SK-N-SH treated with all-trans-retinoic acid at 6 μM for 48 hours (cell line): ENCODE measurements around the gene TSHZ3.

ENCODE experiments used
- ATAC-seq: fragments of 200-7000 bp; cut with Tn5 transposase; 3 replicates; pipeline ENCODE4 v1.9.1; 2020; ENCODE audit warnings: mild to moderate bottlenecking, moderate library complexity
- ARNTL ChIP-seq: fragments of 450-650 bp; formaldehyde crosslinking; IDR thresholded peaks from 2 replicates; pipeline ENCODE4 v1.5.0; 2020; ENCODE audit warnings: low read depth, mild to moderate bottlenecking, moderate library complexity, borderline replicate concordance
- BACH2 ChIP-seq: fragments of 250-450 bp; sonication (Bioruptor Pico); IDR thresholded peaks from 2 replicates; pipeline ENCODE4 v1.9.0; 2021; ENCODE audit warnings: mild to moderate bottlenecking, borderline replicate concordance
- CSDC2 ChIP-seq: fragments of 250-450 bp; sonication (Bioruptor Pico); IDR thresholded peaks from 2 replicates; pipeline ENCODE4 v1.5.0; 2020; ENCODE audit warnings: mild to moderate bottlenecking, moderate library complexity
- CSRNP3 ChIP-seq: fragments of 250-450 bp; sonication (Bioruptor Pico); IDR thresholded peaks from 2 replicates; pipeline ENCODE4 v1.5.1; 2021; ENCODE audit warnings: mild to moderate bottlenecking, moderate library complexity
- ESRRG ChIP-seq: fragments of 250-450 bp; sonication (Bioruptor Pico); IDR thresholded peaks from 2 replicates; pipeline ENCODE4 v1.6.1; 2021; ENCODE audit warnings: mild to moderate bottlenecking
- GLIS3 ChIP-seq: fragments of 250-450 bp; sonication (Bioruptor Pico); IDR thresholded peaks from 2 replicates; pipeline ENCODE4 v1.5.0; 2020; ENCODE audit warnings: mild to moderate bottlenecking, moderate library complexity
- ISL1 ChIP-seq: fragments of 250-450 bp; sonication (Bioruptor Pico); IDR thresholded peaks from 2 replicates; pipeline ENCODE4 v2.1.2; 2022; ENCODE audit warnings: mild to moderate bottlenecking, moderate library complexity
- OSR1 ChIP-seq: fragments of 250-450 bp; sonication (Bioruptor Pico); IDR thresholded peaks from 2 replicates; pipeline ENCODE4 v1.8.0; 2022; ENCODE audit warnings: moderate library complexity, mild to moderate bottlenecking, inconsistent platforms
- PATZ1 ChIP-seq: fragments of 250-450 bp; sonication (Bioruptor Pico); IDR thresholded peaks from 2 replicates; pipeline ENCODE4 v1.8.0; 2020; ENCODE audit warnings: mild to moderate bottlenecking, moderate library complexity, borderline replicate concordance
- POU6F1 ChIP-seq: fragments of 250-450 bp; sonication (Bioruptor Pico); IDR thresholded peaks from 2 replicates; pipeline ENCODE4 v1.8.0; 2021; ENCODE audit warnings: low read depth, mild to moderate bottlenecking, moderate library complexity, borderline replicate concordance
- PPARA ChIP-seq: fragments of 250-450 bp; sonication (Bioruptor Pico); IDR thresholded peaks from 2 replicates; pipeline ENCODE4 v1.5.0; 2020; ENCODE audit warnings: mild to moderate bottlenecking, borderline replicate concordance
- RARB ChIP-seq: fragments of 250-450 bp; sonication (Bioruptor Pico); IDR thresholded peaks from 2 replicates; pipeline ENCODE4 v1.8.0; 2021; ENCODE audit warnings: mild to moderate bottlenecking, moderate library complexity
- SNAI2 ChIP-seq: fragments of 250-450 bp; sonication (Bioruptor Pico); IDR thresholded peaks from 2 replicates; pipeline ENCODE4 v1.5.0; 2020; ENCODE audit warnings: mild to moderate bottlenecking, moderate library complexity
- TCF4 ChIP-seq: fragments of 250-450 bp; sonication (Bioruptor Pico); IDR thresholded peaks from 2 replicates; pipeline ENCODE4 v1.8.0; 2021; ENCODE audit warnings: mild to moderate bottlenecking, moderate library complexity, borderline replicate concordance
- TOX ChIP-seq: fragments of 250-450 bp; sonication (Bioruptor Pico); IDR thresholded peaks from 2 replicates; pipeline ENCODE4 v1.8.0; 2021; ENCODE audit warnings: mild to moderate bottlenecking, moderate library complexity, borderline replicate concordance
- TSHZ2 ChIP-seq: fragments of 250-450 bp; sonication (Bioruptor Pico); IDR thresholded peaks from 2 replicates; pipeline ENCODE4 v1.5.0; 2020; ENCODE audit warnings: mild to moderate bottlenecking, moderate library complexity
- ZC3H10 ChIP-seq: fragments of 250-450 bp; sonication (Bioruptor Pico); IDR thresholded peaks from 2 replicates; pipeline ENCODE4 v1.5.1; 2021; ENCODE audit warnings: mild to moderate bottlenecking, moderate library complexity
- ZFP3 ChIP-seq: fragments of 250-450 bp; sonication (Bioruptor Pico); IDR thresholded peaks from 2 replicates; pipeline ENCODE4 v1.5.0; 2020; ENCODE audit warnings: mild to moderate bottlenecking, moderate library complexity
- ZFP30 ChIP-seq: fragments of 450-650 bp; formaldehyde crosslinking; IDR thresholded peaks from 2 replicates; pipeline ENCODE4 v1.5.0; 2022; ENCODE audit warnings: mild to moderate bottlenecking, moderate library complexity
- ZNF565 ChIP-seq: fragments of 450-650 bp; formaldehyde crosslinking; conservative IDR thresholded peaks from 2 replicates; pipeline ENCODE4 v1.5.0; 2020; ENCODE audit warnings: low read depth, mild to moderate bottlenecking, moderate library complexity
- ZNF70 ChIP-seq: fragments of 450-650 bp; formaldehyde crosslinking; IDR thresholded peaks from 2 replicates; pipeline ENCODE4 v1.5.0; 2020; ENCODE audit warnings: mild to moderate bottlenecking, moderate library complexity
- ZNF8 ChIP-seq: fragments of 450-650 bp; formaldehyde crosslinking; IDR thresholded peaks from 2 replicates; pipeline ENCODE4 v1.5.0; 2020; ENCODE audit warnings: mild to moderate bottlenecking, moderate library complexity

Gene TSHZ3

GRCh38 chr19:31255174-31255799 is 93.9 kb downstream of the TSHZ3 start:
- TF ChIP-seq ZNF70 (CRISPR knock-in tag) (no peak), TCF4 (CRISPR knock-in tag) (no peak), ZC3H10 (CRISPR knock-in tag) (no peak), GLIS3 (CRISPR knock-in tag) (no peak), PPARA (CRISPR knock-in tag) (no peak), TSHZ2 (no peak)
- ATAC-seq = no peak

GRCh38 chr19:31254611-31255010 is 94.6 kb downstream of the TSHZ3 start:
- no peak for ATAC-seq
- TF ChIP-seq POU6F1 (no peak), PPARA (CRISPR knock-in tag) (no peak), ARNTL (CRISPR knock-in tag) (no peak), ZFP3 (CRISPR knock-in tag) (no peak), ISL1 (no peak), CSRNP3 (CRISPR knock-in tag) (no peak), ESRRG (CRISPR knock-in tag) (no peak), CSDC2 (CRISPR knock-in tag) (no peak), TCF4 (CRISPR knock-in tag) (no peak)

- ATAC-seq = no peak; the same call in 2 of the 3 replicates
- no peak for TF ChIP-seq SNAI2 (CRISPR knock-in tag)
- TF ChIP-seq, all 23 proteins: peak for 0
These were observed 95.1 kb downstream of the TSHZ3 start for GRCh38 chr19:31254180-31254551.

GRCh38 chr19:31253526-31254179 is 95.6 kb downstream of the TSHZ3 start:
- no peak for TF ChIP-seq GLIS3 (CRISPR knock-in tag)
- no peak for ATAC-seq

GRCh38 chr19:31252441-31252840 is 96.8 kb downstream of the TSHZ3 start:
- no peak for TF ChIP-seq POU6F1
- TF ChIP-seq PPARA (CRISPR knock-in tag) = no peak
- no peak for TF ChIP-seq CSDC2 (CRISPR knock-in tag)
- no peak for TF ChIP-seq SNAI2 (CRISPR knock-in tag)
- no peak for TF ChIP-seq RARB (CRISPR knock-in tag)
- TF ChIP-seq ARNTL (CRISPR knock-in tag) = no peak
- no peak for TF ChIP-seq GLIS3 (CRISPR knock-in tag)
- TF ChIP-seq CSRNP3 (CRISPR knock-in tag) = no peak
- no peak for TF ChIP-seq OSR1
- no peak for TF ChIP-seq TCF4 (CRISPR knock-in tag)
- no peak for TF ChIP-seq PATZ1 (CRISPR knock-in tag)
- TF ChIP-seq ZNF565 (CRISPR knock-in tag) = no peak
- no peak for TF ChIP-seq ZFP30 (CRISPR knock-in tag)
- no peak for TF ChIP-seq ZFP3 (CRISPR knock-in tag)
- TF ChIP-seq BACH2 (CRISPR knock-in tag) = no peak
- no peak for TF ChIP-seq TOX (CRISPR knock-in tag)
- TF ChIP-seq ESRRG (CRISPR knock-in tag) = no peak
- no peak for TF ChIP-seq ZNF8 (CRISPR knock-in tag)
- TF ChIP-seq ZC3H10 (CRISPR knock-in tag) = no peak
- no peak for ATAC-seq
